ENCODE data around the gene KIF26B.

- TF ChIP-seq CTCF (optimal IDR thresholded peaks at IDR 0.05 in 1 of 3, IDR thresholded peaks at IDR 0.05 in 1 of 3, conservative IDR thresholded peaks at IDR 0.05 in 1 of 3; ENCODE audit: extremely low read depth in 1 of 3, insufficient read depth in 2 of 3, low read length in 3 of 3) (no peak), EZH2 (IDR thresholded peaks at IDR 0.05; ENCODE audit: low read length) (no peak)
Observed at GRCh38 chr1:245475126-245475525, 320.3 kb downstream of the KIF26B start.
